ENCODE results near the gene LRG1.

Gene LRG1, protein sequence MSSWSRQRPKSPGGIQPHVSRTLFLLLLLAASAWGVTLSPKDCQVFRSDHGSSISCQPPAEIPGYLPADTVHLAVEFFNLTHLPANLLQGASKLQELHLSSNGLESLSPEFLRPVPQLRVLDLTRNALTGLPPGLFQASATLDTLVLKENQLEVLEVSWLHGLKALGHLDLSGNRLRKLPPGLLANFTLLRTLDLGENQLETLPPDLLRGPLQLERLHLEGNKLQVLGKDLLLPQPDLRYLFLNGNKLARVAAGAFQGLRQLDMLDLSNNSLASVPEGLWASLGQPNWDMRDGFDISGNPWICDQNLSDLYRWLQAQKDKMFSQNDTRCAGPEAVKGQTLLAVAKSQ

DNA sequence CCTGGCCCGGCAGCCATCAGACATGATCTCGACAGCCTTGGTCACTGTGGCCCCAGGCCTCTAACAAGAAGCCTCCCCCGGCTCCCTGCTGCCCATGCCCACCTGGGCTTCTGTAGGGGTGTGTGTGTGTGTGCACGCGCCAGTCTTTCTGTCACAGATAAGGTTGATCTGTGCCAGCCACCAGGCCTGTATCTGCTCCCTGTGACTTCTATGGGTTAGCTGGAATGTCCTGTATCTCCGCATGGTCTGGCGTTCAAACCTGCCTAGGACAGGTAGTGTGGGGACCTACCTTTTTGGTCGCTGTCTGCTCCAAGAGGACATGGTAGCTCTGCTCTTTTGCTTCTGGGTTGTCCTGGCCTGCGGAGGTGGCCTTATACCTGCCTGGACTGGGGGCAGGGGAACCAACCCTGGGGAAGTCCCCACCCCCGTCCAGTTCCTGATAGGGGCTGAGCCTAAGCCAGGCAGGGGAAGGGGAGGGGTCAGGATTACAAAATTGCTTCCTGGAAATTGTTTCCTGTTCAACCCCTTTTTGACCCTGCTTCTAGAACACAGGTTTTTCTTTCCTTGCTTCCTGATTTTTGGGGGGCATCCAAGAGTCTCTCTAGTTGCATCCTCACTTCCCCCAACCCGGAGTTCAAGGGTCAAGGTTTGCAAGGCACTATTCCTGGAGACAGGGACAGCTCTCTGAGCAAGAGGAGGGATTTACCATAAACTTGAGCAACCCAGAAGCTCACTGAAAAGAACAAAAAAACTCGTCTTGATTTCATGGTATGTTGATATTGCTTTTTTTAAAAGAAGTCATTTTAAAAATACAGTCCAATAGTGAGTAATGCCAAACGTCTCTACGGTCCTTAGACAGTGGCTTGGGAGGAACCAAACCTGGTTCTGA lies at the start of gene LRG1:
TSS of gene LRG1 (minus strand) at position 344 of the 889 bp plus-strand sequence. CDS start at position 321, 23 bp downstream.
- DNase-seq, result peak in 1 of 2 donors; percentile 14

DNA sequence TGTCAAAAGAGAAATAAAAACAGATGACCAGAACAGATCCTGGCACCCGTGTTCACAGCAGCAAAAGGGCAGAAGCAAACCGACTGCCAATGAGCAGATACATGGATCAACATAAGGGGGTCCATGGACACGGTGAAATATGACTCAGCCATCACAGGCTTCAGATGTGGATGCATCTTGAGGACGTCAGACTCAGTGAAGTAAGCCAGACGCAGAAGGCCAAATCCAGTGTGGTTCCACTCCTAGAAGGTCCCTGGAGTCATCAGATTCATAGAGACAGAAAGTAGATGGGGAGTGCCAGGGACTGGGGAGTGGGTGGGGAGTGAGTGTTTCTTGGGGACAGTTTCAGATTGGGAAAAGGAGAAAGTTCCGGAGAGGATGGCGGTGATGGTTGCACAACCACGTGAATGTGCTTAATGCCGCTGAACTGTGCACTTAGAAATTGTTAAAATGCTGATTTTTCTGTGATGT lies 48.5 kb upstream of the LRG1 start:
- no peak for DNase-seq

DNA sequence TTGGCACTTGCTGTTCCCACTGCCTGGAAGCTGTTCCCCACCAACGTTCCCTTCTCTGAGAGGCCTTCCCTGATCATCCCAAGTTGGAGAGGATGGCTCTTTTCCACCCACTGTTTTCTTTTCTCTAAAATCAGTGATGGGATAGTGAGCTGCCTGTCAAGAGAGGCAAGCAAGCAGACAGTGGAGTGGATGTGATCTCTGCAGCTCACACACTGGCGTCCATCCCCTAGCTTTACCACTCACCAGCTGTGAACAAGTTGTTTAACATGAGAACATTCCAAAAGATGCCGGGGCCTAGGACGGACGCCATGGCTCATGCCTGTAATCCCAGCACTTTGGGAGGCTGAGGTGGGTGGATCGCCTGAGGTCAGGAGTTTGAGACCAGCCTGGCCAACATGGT lies 47.7 kb upstream of the LRG1 start:
- DNase-seq, result no peak

- no peak for DNase-seq
These were observed 46.9 kb upstream of the LRG1 start for GRCh38 chr19:4586691-4587090.

GRCh38 chr19:4586245-4586644 lies 46.4 kb upstream of the LRG1 start:
- no peak for DNase-seq

- no peak for DNase-seq
These were observed 45.7 kb upstream of the LRG1 start for GRCh38 chr19:4585556-4585955.

DNA sequence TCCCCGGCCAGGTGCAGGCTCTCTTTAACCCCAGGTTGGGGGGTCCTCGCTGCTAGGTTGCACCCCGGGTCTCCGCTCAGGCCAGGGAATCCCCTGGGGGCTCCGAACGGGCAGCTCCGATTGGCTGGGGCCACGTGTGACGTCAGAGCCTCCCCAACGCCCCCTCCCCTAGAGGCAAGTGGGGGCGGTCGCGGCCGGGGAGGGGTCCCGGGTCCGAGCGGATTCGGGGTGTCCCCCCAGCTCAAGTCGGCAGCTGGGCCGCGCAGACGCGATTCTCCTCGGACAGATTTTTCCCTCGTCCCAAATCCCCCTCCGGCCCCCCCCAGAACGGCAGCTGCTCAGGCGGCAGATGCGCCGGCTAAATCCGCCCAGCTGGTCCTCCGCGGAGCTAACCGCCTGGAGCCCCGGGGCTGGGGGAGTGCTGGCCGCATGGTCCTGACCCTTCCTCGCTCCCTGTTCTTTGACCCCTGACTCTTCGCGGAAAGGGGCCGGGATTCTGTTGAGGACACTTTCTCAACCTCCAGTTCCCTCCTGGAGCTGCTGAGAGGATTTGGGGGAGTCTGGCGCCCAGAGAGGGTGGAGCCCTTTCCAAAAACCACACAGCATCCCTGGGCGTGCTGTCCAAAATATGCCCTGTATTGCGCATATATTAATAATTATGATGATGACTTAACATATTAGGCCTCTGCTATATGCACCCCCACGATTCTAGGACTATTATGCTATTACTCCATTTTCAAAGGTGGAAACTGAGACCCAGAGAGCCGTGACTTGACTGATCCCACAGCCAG lies 45.0 kb upstream of the LRG1 start:
- no peak for DNase-seq

DNA sequence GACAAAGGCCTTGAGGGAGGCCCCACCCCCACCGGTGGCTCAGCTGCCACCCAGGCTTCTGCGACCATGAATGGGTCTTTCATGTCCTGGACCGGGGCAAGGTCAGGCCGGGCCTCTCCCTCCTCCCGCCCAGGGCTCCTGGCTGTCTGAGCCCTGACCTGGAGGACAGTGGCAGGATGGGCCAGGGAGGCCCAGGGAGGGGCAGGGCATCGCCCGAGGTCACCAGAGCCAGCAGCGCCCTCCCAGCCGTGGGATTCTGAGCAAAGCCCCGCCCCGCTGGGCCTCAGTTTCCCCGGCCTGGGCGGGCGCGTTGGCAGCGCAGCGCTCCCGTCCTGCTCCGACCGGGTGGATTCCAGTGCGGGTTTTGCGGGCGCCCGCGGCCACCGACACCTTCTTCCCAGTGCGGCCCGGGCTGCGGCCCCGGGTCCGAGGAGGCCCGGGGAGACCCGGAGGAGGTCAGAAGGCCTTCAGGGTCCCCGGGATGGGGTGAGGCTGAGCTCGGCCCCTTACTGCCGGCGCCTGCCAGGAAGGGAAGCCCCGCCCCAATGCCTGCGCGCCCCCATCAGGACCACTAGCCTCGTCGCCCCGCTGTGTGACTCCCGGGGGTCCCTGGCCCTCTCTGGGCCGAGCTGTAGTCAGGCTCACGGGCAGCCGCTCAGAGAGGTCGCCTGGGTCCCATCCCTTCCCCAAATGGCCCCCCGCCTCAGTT lies 44.3 kb upstream of the LRG1 start:
- peak; percentile 27 to 63 for DNase-seq

- DNase-seq, result no peak
These were observed 43.4 kb upstream of the LRG1 start for GRCh38 chr19:4582980-4583842.

DNA sequence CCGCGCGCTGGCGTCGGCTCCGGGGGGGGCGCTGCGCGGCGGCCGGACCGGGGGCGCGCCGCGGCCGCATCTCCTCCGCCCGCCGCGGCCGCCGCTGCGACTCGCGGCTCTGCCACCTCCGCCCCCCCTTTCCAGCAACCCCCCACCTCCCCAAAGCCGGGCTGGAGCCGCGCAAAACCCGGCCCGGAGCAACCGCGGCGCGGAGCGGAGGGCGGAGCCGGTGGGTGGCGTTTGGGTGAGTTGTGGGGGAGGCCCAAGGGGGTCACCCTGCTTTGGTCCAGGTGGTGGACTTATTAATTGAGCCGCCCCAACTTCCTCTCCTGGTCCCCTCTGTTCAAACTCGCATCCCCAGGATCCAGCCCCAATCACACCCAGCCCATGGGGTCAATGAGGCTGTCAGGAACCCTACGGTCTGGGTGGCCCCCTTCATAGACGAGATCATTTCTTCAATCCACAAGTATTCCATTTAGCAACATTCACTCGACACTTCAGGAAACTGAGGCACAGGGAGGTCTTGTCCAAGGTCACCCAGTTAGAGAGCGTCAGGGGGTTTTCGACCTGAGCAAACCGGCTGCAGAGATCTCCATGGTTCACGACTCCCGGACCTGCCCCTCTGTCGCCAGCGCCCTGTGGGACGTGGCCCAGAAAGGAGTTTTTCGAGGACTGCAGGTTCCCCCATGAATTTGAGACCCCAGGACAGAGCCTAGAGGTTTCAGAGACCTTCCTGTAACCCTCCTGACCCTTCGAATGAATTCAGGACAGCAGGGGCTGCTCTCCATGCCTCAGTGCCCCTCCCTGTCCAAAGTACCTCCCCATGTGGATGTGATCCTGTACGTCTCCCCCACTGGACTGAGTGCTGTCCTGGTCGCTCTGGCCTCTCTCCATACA lies 42.1 kb upstream of the LRG1 start:
- peak in 1 of 2 donors; percentile 44 for DNase-seq

DNA sequence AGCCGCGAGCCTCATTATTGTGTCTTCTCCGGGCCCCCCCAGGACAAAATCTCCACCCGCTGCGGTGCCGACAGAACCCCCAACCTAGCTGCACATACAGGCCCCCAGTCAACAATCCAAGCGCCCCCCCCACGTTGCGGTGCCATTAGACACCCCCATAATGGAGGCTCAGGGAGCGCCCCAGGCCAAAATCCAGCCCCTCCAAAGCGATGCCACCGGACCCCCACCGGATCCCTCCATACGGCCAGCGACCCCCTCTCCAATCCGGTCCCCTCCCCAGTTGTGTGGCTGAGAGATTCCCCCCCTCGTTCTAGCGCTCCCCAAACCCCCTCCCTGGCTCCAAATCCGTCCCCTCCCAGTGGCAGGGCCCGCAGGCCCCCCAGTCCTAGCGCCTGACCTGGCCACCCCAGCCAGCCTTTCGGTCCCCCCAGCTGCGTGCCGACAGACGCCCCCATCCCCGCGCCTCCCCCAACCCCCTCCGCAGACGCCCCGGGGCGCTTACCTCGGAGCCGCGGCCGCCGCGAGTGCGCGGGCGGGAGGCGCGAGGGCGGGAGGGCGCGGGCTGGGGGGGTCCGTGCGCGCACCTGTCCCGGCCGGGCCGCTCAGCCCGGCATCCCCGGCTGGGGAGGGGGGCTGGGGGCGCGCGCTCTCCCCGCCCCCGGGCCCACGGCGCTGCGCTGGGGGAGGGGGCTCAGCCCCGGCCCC lies 41.3 kb upstream of the LRG1 start:
- no peak for DNase-seq

- no peak for DNase-seq
These were observed 40.4 kb upstream of the LRG1 start for GRCh38 chr19:4580021-4580901.

- DNase-seq, result no peak
These were observed 39.6 kb upstream of the LRG1 start for GRCh38 chr19:4579389-4579788.

GRCh38 chr19:4578552-4579248 lies 38.9 kb upstream of the LRG1 start:
- DNase-seq, result no peak

GRCh38 chr19:4577020-4577782 lies 37.4 kb upstream of the LRG1 start:
- DNase-seq, result no peak

- DNase-seq, result peak; percentile 80 to 84
These were observed 36.4 kb upstream of the LRG1 start for GRCh38 chr19:4576016-4576933.

Measured in stimulated activated CD4-positive, alpha-beta T cell treated with anti-CD3 and anti-CD28 coated beads, Interleukin-2, amount 100 ng/mL, for 24 hours (primary cell).